SH-SY5Y (cell line): ENCODE measurements around the gene ARHGAP45.

Experiments
- GATA2 ChIP-seq: IDR thresholded peaks from 2 replicates; pipeline ENCODE4 v1.6.1; 2011; ENCODE audit warnings: mild to moderate bottlenecking, low read depth, low read length
- GATA3 ChIP-seq: IDR thresholded peaks from 2 replicates; pipeline ENCODE4 v1.6.1; 2011; ENCODE audit warnings: low read depth, mild to moderate bottlenecking, low read length, moderate library complexity

DNA sequence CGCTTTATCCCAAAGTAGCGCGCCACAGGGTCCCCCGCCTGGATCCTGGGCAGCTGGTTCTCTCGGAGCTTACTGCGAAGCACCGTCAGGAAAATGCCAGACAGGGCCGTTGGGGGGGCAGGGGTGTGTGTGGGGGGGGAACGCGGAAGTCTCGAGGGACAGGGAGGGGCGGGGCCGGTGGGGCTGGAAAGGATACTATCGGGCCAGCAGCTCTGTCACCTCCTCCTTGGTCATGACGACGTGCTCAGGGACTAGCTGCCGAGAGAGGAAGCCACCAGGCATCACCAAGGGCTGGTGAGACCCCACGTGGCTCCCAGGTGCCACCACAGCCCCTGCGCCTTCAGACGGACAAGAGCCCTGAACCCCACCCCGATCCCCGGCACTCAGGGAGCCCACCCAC, 22.9 kb downstream of the ARHGAP45 start:
- TF ChIP-seq GATA2 (no peak), GATA3 (no peak)
